Measurements from ENCODE around the gene TMEM92.

Gene TMEM92

DNA sequence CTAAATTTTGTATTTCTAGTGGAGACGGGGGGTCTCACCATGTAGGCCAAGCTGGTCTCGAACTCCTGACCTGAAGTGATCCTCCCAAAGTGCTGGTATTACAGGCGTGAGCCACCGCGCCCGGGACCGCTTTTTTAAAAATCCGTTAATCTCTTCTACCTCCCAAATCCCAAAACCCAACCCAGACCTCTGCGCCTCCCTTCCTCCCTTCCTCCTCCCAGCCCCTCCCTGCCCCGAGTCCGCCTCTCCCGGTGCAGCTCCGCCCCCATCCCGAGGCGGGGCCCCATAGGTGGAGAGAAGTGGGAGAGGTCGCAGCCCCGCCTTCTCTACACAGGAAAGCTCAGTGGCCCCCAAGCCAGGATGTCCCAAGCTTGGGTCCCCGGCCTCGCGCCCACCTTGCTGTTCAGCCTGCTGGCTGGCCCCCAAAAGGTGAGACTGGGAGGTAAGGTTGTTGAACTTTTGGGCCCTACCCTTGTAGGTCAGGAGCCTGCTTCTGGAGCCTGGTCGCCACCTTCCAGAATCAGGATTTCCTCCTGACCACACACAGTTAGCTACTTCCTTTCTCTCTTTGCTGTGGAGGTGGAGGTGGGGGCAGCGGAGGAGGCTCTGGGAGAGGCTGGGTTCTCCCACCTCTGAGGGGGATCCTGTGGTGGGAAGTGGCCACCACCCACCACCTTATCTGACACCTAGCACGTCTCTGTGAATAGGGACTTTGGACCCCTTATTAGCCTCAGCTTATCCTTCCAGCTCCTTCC is at the start of gene TMEM92:
TSS of gene TMEM92 (plus strand) at position 325 of the 755 bp plus-strand sequence. CDS start at position 361, 36 bp downstream.
- no peak for DNase-seq

DNA sequence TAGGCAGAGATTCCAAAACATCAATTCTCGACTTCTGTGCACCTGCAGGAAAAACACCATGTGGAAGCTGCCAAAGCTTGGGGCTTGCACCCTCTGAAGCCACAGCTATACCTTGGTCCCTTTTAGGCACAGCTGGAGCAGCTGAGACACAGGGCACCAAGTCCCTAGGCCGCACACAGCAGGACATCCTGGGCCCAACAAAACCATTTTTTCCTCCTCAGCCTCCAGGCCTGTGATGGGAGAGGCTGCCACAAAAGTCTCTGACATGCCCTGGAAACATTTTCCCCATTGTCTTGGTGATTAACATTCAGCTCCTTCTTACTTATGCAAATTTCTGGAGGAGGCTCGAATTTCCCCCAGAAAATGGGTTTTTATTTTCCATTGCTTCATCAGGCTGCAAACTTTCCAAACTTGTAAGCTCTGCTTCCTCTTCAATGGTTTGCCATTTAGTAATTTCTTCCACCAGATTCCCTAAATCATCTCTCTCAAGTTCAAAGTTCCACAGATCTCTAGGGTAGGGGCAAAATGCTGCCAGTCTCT is 48.5 kb upstream of the TMEM92 start:
- no peak for DNase-seq

DNA sequence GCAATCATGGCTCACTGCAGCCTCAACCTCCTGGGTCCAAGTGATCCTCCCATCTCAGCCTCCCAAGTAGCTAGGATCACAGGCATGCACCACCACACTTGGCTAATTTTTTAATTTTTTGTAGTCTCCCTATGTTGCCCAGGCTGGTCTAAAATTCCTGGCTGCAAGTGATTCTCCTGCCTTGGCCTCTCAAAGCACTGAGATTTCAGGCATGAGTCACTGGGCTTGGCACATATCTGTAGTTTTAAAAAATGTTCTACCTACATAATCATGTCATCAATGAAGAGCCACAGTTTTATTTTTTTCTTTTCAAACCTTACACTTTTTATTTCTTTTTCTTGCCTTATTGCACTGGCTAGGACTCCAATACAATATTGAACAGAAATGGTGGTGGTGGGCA is 39.7 kb upstream of the TMEM92 start:
- no peak for DNase-seq

DNA sequence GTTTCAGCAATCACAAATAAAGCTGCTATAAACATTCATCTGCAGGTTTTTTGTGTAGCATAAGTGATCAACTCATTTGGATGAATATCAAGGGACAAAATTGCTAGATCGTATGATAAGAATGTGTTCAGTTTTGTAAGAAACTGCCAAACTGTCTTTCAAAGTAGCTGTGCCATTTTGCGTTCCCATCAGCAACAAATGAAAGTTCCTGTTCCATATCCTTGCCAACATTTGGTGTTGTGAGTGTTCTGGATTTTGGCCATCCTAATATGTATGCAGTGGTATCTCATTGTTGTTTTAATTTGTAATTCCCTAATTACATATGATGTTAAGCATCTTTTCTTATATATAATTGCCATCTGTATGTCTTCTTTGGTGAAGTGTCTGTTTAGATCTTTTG is 36.4 kb upstream of the TMEM92 start:
- no peak for DNase-seq

DNA sequence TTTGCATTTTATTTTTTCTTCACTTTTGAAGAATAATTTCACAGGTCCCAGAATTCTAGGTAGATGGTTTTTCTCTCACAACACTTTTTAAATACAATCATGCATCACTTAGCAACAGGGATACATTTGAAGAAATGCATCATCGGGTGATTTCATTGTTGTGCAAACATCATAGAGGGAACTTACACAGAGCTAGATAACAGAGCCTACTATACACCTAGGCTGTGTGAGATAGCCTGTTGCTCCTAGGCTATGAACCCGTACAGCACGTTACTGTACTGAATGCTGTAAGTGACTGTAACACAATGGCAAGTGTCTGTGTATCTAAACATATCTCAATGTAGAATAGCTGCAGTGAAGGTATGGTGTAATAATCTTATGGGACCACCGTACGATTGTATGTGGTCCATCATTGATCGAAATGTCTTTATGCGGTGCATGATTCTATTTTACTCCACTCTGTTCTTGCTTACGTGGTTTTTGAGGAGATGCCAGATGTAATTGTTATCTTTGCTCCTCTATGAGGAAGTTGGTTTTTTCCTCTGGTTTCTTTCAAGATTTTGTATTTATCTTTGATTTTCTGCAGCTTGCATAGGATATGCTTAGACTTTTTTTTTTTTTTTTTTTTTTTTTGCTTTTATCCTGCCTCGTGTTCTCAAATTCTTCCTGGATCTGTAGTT is 35.5 kb upstream of the TMEM92 start:
- DNase-seq = no peak

DNA sequence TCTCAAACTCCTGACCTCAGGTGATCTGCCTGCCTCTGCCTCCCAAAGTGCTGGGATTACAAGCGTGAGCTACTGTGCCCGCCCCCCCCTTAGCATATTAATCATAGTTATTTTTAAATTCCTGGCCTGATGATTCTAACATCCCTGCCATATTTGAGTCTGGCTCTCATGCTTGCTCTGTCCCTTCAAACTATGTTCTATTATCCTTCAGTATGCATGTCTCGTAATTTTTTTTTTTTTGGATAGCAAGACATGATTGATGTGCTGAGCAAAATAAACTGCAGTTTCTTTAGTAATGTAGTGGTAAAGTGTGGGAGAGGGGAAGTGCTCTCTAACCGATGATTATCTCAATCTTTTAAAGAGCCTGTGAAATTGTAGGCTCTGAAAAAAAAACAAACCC is 34.3 kb upstream of the TMEM92 start:
- DNase-seq = no peak

DNA sequence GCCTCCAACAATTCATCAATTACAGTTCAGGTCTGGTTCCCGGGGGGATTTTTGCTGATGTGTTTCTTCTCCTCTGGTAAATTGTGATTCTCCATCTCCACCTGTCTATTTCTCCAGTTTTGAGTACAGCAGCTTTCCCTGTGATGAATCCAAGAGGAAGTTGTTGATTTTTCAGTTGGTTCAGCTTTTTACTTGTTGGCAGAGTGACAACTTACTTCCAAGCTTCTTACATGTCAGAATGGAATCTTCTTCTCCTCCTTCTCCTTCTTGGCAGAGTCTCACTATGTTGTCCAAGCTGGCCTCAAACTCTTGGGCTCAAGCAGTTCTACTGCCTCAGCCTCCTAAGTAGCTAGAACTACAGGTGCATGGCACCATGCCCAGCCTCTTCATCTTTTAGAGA is 33.4 kb upstream of the TMEM92 start:
- DNase-seq = no peak

DNA sequence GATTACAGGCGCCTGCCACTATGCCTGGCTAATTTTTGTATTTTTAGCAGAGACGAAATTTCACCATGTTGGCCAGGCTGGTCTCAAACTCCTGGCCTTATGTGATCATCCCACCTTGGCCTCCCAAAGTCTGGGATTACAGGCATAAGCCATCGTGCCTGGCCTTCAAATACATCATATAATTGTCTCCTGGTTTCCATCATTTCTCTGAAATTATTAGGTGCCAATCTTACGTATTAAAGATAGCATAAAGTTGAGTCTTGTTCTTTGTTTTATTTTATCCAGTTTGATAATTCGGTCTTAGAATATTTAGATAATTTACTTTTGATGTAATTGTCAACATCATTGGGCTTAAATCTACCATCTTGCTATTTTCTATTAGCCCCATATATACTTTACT is 32.8 kb upstream of the TMEM92 start:
- DNase-seq = no peak

DNA sequence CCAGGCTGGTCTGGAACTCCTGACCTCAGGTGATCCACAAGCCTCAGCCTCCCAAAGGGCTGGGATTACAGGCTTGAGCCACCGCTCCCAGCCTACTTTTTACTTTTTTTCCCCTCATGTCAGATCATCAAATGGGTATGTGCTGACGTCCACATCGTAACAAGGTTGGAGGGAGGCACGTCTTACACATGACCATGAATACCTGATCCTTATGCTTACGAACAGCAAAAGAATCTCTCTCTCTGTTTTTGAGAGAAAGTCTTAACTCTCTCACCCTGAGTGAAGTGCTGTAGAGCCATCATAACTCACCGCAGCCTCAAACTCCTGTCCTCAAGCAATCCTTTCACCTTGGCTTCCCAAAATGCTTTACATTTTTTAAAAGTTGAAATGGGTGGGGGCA is 29.5 kb upstream of the TMEM92 start:
- no peak for DNase-seq

DNA sequence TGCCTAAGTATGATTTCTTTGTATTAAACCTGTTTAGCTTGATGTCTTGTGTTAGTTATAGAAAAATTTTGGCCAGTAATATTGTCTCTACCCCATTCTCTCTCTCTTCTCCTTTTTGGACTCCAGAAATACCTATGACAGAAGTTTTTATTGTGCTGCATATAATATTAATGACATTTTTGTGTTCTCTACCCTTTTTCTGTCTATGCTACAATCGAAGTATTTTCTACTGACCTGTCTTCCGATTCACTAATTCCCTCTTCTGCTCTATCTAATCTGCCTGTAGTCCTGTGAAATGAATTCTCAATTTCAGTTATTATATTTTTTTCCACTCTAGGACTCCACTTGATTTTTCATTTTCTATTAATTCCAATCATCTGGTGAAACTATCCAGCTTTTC is 26.0 kb upstream of the TMEM92 start:
- DNase-seq = no peak

DNA sequence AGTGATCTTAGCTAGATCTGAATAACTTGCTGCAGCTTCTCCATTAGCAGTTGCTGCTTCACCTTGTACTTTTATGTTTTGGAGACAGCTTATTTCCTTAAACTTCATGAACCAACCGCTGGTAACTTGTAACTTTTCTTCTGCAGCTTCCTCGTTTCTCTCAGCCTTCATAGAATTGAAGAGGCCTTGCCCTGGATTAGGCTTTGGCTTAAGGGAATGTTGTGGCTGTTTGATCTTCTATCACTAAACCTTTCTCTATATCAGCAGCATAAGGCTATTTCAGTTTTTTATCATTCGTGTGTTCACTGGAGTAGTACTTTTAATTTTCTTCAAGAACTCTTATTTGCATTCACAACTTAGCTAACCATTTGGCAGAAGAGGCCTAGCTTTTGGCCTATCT is 21.5 kb upstream of the TMEM92 start:
- no peak for DNase-seq

DNA sequence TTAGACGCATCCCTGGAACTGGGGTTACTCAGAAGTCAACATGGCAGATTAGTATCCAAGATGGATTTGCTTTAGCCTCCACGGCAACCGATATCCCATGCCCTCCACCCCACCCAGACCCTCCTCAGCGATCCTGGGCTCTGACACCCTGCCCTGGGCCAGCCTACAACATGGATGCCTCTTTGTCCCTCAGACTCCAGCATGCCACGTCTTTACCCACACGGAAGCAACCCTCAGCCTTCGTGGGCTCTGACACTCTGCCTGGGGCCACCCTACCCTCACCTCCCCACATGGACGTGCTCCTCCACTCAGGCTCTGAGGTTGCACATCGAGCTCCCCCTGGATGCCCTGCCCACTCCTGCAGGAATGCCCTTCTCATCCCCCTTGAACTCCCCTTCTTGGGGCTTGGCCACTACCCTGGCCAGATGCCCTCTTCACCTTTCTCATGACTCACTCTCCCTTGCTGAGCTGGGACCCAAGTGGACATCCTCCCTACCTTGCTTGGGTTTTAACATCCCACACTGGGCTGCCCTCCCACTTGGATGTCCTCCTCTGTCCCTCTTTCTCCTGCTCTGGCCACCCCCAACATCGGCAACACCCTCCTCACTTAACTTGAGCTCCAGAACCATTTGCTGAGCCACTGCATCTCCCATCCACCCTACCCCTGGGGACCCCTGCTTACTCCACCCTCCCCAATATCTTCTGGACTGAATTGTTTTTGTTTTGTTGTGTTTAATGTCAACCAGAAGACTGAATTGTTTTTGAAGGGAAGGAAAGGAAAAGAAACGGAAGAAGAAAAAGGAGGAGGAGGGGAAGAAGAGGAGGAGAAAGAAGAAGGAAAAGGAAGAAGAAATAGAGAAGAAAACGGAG is 18.3 kb upstream of the TMEM92 start:
- no peak for DNase-seq

DNA sequence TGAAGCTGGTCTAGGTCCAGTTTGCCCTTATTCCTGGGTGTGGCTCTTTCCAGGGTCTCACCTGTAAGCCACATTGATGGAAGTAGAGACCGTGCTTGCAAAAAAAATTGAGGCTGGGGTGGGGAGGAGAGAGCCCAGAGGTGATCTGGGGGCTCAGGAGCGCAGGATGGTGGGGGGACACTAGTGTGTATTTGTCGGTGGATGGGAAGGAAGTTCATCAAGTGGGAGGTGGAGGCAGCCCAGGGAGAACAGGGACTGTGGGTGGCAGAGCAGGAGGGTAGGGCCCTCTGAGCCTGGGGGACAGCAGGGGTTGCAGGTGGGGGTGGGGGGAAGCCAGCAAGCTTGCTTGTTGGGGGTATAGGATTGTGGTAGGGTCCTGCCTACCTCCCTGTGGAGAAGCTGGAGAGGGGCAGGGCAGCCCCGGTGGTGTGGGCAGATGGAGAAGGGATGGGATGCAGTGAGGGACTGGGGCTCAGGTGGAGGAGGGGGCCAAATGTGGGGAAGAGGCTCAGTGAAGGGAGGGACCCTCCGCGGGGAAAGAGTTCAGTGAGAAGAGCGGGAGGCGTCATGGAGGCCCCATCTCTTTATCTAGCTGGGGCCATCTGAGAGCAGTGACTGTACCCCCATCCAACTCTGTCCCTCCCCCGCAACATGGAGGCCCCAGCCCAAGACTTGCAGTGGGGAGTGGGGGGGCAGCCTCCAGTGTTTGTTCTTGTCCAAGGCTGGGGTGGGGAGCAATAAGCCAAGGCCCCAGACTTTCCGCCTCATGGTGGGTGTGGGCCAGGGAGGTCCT is 17.2 kb upstream of the TMEM92 start:
- DNase-seq = no peak

DNA sequence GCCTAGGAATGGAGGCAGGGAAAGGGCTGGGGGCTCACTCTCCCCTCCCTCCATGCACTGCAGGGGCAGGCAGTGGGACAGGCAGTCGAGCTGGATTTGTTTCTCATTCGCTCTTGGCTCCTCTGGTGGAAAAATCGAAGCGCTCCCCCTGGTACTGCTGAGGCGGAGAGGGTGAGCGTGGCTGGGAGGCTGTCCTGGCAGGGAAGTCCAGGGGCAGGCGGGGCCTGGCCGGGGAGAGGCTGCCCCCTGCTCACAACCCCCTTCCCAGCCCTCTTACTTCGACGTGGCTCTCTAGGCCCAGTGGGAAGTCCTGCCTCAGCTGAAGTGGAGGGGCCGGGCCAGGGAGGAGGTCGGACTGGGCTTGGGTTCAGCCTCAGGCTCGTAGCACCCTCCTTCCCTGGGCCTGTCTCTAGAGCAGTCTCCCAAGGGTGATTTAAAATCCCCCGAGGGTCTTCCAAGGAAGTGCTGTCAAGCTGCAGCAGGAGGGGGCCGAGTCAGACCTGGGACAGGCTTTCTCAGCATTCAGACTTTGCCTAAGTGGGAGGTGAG is 16.5 kb upstream of the TMEM92 start:
- no peak for DNase-seq

DNA sequence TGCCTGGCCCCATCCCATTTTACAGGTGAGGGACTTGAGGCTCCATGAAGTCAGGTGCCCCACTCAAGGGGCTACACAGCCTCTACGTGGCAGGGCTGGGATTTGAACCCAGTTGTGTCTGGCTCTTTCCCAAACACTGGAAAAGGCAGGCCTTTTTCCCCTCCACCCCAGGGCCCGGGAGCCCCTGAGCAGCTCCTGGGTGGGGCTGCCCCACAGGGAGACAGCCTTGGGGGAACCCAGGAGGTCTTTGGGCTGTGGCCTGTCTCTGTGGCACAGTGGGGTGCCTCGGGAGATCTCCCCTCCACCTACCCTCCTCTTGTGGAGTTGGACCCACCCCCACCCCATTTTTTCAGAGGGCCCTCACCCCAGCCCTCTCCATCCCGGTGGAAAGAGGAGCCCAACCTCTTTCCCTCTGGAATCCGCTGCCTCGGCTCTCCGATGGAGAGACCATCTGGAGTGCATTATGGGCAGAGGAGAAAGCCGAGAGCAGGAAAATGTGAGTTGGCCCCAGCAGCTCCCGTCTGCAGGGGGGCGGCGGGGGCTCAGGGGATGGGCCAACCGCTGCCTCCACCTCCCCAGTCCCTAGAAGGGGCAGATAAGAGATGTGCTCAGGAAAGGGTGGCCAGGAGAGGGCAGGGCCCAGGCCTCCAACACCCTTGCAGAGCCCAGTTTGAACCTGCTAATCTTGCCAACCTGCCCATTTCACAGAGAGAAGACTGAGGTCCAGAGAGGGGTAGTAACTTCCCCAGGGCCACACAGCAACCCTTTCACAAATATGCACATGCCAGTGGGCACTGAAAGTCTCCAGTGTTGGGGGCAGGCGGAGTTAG is 15.4 kb upstream of the TMEM92 start:
- no peak for DNase-seq

DNA sequence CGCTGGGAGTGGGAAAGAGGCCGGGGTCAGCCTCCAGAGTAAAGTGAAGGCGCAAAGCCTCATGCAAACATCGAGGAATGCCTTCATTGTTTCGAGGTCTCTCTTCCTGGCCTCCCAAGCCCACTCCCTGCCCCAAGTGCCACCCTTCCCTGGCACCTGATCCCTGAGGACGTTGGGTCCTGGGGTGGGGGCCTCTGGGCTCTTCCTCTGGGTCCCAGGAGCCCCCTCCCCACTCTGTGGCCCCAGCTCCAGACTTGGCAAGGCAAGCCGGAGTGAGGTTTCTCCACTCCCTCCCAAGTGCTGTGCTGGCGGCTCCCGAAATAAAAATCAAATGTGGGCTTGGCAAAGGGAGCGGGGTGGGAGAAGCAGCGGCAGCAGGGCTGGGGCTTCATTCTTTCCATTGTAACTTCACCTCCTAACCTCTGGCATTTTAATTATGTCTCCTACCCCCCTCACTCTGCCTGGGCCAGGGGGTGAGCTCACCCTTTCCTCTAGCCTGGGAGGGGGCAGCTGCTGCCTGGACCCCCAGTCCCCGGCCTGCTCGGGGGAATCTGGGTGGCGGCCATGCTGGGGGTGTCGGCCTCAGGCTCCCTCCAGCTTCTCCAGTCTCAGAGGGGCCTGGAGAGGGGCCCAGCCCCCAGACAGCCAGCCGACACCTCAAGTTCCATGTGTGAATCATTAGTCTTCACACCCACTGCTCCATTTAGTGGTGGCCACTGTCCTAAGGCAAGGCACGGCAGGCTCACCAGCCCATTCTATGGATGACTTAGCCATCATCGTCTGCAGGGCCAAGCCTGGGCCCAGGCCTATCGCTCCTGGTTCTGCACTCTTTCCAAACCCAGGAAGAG is 14.6 kb upstream of the TMEM92 start:
- no peak for DNase-seq

DNA sequence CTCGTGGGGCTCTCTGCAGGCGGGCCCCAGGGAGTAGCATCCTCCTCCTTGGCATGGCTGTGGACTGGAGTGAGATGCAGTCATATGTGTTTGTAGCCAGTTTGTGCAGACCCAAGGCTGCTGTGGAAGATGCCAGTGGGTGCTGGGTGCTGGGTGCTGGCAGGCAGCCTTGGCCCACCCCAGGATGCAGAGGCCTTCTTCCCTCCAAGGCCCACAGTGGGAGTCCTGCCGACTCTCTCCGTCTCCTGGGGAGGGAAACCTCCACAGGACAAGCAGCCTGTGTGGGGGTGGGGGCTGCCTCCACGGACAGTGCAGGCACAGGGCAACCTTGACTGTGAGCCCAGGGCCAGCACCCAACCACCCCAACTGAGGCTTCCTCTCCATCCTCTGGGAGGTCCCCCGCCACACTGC is 13.8 kb upstream of the TMEM92 start:
- no peak for DNase-seq

DNA sequence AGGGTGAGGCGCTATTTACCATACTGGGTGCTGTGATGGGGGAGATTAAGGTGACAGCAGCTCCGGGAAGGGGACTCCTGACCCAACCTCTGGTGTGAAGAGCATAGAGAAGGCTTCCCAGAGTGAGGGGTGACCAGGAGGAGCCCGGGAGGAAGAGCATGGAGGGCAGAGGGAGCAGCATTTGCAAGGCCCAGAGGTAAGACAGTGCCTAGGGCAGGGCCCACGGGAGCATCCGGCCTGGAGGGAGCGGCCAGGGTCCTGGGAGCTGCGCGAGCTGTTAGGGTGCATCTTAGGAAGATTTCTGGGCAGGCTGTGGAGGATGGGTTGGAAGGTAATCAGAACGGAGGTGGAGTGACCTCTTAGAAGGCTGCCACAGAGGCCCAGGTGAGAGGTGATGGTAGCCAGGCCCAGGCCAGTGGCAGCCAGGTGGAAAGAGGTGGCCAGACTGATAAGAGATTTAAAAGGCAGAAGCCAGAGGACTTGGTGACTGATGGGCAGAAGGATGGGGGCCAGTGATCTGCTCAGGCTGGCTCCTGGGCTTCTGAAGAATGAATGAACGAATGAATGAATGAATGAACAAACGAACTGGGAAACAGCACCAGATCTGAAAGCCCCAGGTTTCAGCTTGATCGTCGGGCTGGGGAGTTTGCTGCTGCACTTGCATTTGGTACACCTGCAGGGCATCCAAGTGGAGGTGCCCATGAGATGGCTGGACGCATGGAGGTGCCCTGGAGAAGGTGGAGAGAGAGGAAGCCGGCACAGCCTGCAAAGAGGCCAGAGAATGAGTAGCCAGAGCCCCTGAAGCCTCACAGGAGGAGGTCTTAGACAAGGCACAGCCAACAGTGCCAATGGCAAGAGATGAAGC is 13.0 kb upstream of the TMEM92 start:
- no peak for DNase-seq

Data from stimulated activated CD4-positive, alpha-beta T cell treated with anti-CD3 and anti-CD28 coated beads, Interleukin-2, amount 100 ng/mL, for 48 hours (primary cell).